Activated CD4-positive, alpha-beta T cell treated with anti-CD3 and anti-CD28 coated beads for 1 hour (primary cell): ENCODE measurements around the gene STARD13.

Experiments
- DNase-seq: peaks from one replicate; pipeline ENCODE4 v3.0.0-alpha.2; 2020

Gene STARD13

GRCh38 chr13:33217256-33217655 is 68.3 kb downstream of the STARD13 start:
- DNase-seq = no peak

- no peak for DNase-seq
Observed at GRCh38 chr13:33213797-33214196, 71.8 kb downstream of the STARD13 start.

- DNase-seq = no peak
Observed at GRCh38 chr13:33213024-33213768, 72.4 kb downstream of the STARD13 start.

GRCh38 chr13:33212396-33212795 is 73.2 kb downstream of the STARD13 start:
- no peak for DNase-seq

GRCh38 chr13:33210090-33210489 is 75.5 kb downstream of the STARD13 start:
- no peak for DNase-seq

- no peak for DNase-seq
Observed at GRCh38 chr13:33208290-33209220, 77.0 kb downstream of the STARD13 start.

- no peak for DNase-seq
Observed at GRCh38 chr13:33207615-33207961, 78.0 kb downstream of the STARD13 start.

- DNase-seq = no peak
Observed at GRCh38 chr13:33206945-33207614, 78.5 kb downstream of the STARD13 start.

- DNase-seq = no peak
Observed at GRCh38 chr13:33206425-33206824, 79.1 kb downstream of the STARD13 start.

GRCh38 chr13:33205804-33206221 is 79.7 kb downstream of the STARD13 start:
- no peak for DNase-seq

- no peak for DNase-seq
Observed at GRCh38 chr13:33205224-33205623, 80.3 kb downstream of the STARD13 start.

GRCh38 chr13:33204130-33204927 is 81.2 kb downstream of the STARD13 start:
- DNase-seq = no peak

- no peak for DNase-seq
Observed at GRCh38 chr13:33202644-33203169, 82.8 kb downstream of the STARD13 start.

- DNase-seq = no peak
Observed at GRCh38 chr13:33201659-33202058, 83.9 kb downstream of the STARD13 start.

GRCh38 chr13:33199289-33199850 is 86.2 kb downstream of the STARD13 start:
- DNase-seq = no peak

- DNase-seq = no peak
Observed at GRCh38 chr13:33197541-33197971, 88.0 kb downstream of the STARD13 start.

GRCh38 chr13:33196767-33197166 is 88.8 kb downstream of the STARD13 start:
- DNase-seq = no peak

GRCh38 chr13:33195693-33196464 is 89.7 kb downstream of the STARD13 start:
- DNase-seq = no peak

- no peak for DNase-seq
Observed at GRCh38 chr13:33194820-33195692, 90.5 kb downstream of the STARD13 start.

- no peak for DNase-seq
Observed at GRCh38 chr13:33193428-33193974, 92.1 kb downstream of the STARD13 start.
